Activated B cell treated with CpG ODN at 0.5 μM for 24 hours (primary cell): Measurements from ENCODE around the gene HUWE1. TPM values are rescaled to one million over a fixed set of nuclear protein-coding genes. Genes with fewer than 3 reads are reported as not detected.

Source experiments
- ATAC-seq: fragments of 200-7000 bp; cut with Tn5 transposase; one replicate; pipeline ENCODE4 v1.10.0; 2021; ENCODE audit warnings: low read depth, mild to moderate bottlenecking, moderate library complexity
- CTCF ChIA-PET: fragments of 350-600 bp; sonication (Branson Sonifier 250); formaldehyde crosslinking; loops from one replicate; lab custom pipeline; 2021; ENCODE audit warnings: antibody characterized with exemption; lab: Charles Lee
- POLR2A ChIA-PET: fragments of 350-600 bp; sonication (Branson Sonifier 250); formaldehyde crosslinking; loops from one replicate; lab custom pipeline; 2021; ENCODE audit warnings: antibody characterized with exemption; lab: Charles Lee
- DNase-seq: peaks from one replicate; pipeline ENCODE4 v3.0.0; 2022
- H3K27ac Mint-ChIP-seq: one replicate; pipeline ENCODE4 v1.8.0; 2020; ENCODE audit warnings: mixed read lengths
- H3K27me3 Mint-ChIP-seq: one replicate; pipeline ENCODE4 v1.8.0; 2021; ENCODE audit warnings: mixed read lengths
- H3K36me3 Mint-ChIP-seq: one replicate; pipeline ENCODE4 v1.8.0; 2021; ENCODE audit warnings: low read depth, mixed read lengths
- H3K4me1 Mint-ChIP-seq: one replicate; pipeline ENCODE4 v1.8.0; 2021; ENCODE audit warnings: mixed read lengths
- H3K4me3 Mint-ChIP-seq: one replicate; pipeline ENCODE4 v1.8.0; 2020; ENCODE audit warnings: mild to moderate bottlenecking, mixed read lengths
- H3K9me3 Mint-ChIP-seq: one replicate; pipeline ENCODE4 v1.8.0; 2020; ENCODE audit warnings: mixed read lengths
- CTCF ChIP-seq: fragments of 200-600 bp; IDR thresholded peaks from one replicate; pipeline ENCODE4 v1.8.0; 2022; ENCODE audit warnings: antibody characterized with exemption, mild to moderate bottlenecking
- intact Hi-C: fragments of 100-400 bp; cut with micrococcal nuclease; formaldehyde crosslinking; loops from one replicate; pipeline ENCODE4 v1.15.1; 2024
- total RNA-seq: library from RNA; stranded (reverse); gene quantifications from 2 replicates; pipeline ENCODE4 v1.2.3, GENCODE V29; 2022

The HUWE1 gene
- total RNA-seq, 1 donor from 2014 or later: 257 TPM

DNA sequence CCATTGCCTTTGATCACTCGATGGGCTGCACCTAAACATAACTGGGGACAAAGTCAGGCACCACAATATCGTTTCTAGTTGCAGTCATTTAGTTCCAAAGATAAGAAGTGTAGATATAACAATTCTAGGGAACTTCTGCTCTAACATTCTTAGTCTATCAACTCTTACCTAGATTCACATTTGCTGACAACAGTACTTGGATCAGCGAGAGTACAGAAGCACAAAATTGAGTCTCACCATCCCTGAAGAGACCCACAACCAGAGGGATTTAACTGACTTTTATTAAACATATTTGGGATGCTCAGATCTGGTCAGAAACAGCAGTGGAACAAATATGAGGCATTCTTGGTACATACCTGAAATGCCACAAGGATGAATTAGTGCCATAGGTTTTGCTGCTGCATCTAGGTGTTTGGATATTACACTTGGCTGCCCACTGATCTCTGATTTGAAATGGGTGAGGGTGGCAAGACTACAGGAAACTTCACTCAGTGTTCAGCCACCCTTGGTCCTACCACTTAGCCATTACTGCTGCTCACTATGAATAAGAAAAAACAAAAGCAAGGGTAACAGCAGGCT, 28.9 kb upstream of the HUWE1 start:
- no peak for TF ChIP-seq CTCF
- DNase-seq: no peak
- CTCF ChIA-PET: interaction anchor here (1.5 to 2.0 kb wide), 3 partner anchors 29 to 37 kb away, joined by 3 to 9 read pairs (median 4); partner anchors contain the start of gene HUWE1
- intact Hi-C loops: no loop called here
- H3K4me1 Mint-ChIP-seq: peaks cover 49% of the 10 kb centered on the region
- H3K36me3 Mint-ChIP-seq: no peaks in the 10 kb centered on the region
- H3K27me3 Mint-ChIP-seq: no peaks in the 10 kb centered on the region
- ATAC-seq: no peak
- H3K27ac Mint-ChIP-seq: peak overlapping the region; percentile 96
- H3K9me3 Mint-ChIP-seq: no peaks in the 10 kb centered on the region
- POLR2A ChIA-PET: interaction anchor here (0.5 to 6.1 kb wide), 4 partner anchors 8 to 30 kb away, joined by 3 to 110 read pairs (median 4); partner anchors contain the start of gene HUWE1
- H3K4me3 Mint-ChIP-seq: peak overlapping the region; percentile 79

DNA sequence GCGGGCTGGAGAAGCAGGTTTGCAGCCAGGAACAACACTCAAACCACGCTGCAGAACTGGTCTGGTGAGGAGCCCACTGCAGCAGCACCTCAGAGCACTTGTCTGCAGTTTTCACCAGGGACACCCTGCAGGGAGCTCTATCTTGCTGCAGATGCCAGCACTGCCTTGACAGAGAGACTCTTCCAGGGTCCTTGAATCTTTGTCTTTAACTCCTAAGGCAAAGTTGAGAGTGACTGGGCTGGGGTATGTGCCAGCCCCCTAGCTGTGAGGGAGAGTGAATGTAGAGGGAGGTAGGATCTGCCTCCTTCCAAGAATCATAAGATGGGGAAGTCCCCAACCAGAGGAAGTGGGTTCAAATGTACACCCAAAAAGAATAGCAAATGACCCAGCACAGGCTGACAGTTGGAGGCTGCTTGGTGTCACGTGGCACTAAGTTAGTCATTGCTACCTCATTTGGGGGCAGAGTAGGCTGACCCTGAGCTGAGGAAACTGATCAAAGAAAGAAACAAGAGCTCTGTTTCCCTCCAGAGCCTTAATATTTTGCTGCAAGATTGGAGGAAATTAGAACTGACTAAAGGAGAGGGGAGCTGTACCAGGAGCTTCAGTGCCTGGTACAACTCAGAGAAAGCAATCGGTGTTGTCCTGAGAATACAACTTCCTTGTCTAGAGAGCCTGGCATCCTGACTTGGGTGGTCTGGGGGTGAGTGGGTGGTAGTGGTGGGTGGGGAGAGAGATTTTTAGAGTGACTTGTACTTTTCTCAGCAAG, 28.2 kb upstream of the HUWE1 start:
- ChIA-PET POLR2A (interaction anchor here (0.5 to 6.1 kb wide), 4 partner anchors 9 to 633 kb away, joined by 3 to 110 read pairs (median 4); partner anchors contain the start of genes HUWE1 and TSPYL2), CTCF (interaction anchor here (1.5 to 2.0 kb wide), 3 partner anchors 28 to 37 kb away, joined by 3 to 9 read pairs (median 4); partner anchors contain the start of gene HUWE1)
- H3K27me3 Mint-ChIP-seq: no peaks in the 10 kb centered on the region
- no peaks in the 10 kb centered on the region for H3K9me3 Mint-ChIP-seq
- no peak for TF ChIP-seq CTCF
- peaks cover 49% of the 10 kb centered on the region for H3K4me1 Mint-ChIP-seq
- peak overlapping the region; percentile 79 for H3K4me3 Mint-ChIP-seq
- peak overlapping the region; percentile 96 for H3K27ac Mint-ChIP-seq
- ATAC-seq (peak; percentile 72), DNase-seq (peak; percentile 16)
- intact Hi-C loops: loop anchor here (1.0 kb wide), 3 partner anchors 10 to 118 kb away; no protein-coding TSS in a partner anchor
- no peaks in the 10 kb centered on the region for H3K36me3 Mint-ChIP-seq

DNA sequence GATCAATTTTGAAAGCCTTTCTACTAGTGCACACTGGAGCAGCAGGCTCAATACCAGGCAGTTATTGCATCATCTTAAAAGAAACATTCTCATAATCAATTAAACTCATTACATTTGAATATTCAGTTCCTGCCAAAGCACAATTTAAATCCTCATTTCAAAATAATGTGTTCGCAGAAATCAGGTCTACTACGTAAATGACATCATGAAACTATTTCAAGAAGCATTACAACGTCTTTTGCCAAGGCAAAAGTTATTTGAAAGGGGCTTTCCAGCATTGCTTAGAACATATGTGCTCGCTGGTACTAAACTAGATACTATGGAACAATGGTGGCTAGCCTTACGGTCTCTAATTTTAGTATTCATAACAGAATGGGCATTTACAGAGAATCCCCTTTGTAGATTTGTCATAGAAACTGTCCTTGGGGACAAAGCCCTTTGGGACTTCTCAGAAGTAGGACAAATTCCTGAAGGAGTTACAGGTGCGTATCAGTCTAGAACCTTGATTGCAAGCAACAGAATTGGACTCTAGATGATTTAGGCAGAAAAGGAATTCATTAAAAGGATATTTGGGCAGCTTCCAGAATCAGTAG, 27.6 kb upstream of the HUWE1 start:
- Mint-ChIP-seq H3K9me3 (no peaks in the 10 kb centered on the region), H3K4me1 (peaks cover 49% of the 10 kb centered on the region), H3K36me3 (no peaks in the 10 kb centered on the region), H3K27ac (peak overlapping the region; percentile 96), H3K27me3 (no peaks in the 10 kb centered on the region), H3K4me3 (peak overlapping the region; percentile 79)
- POLR2A ChIA-PET: interaction anchor here (1.1 to 6.1 kb wide), 3 partner anchors 10 to 632 kb away, joined by 3 to 110 read pairs (median 4); partner anchors contain the start of genes HUWE1 and TSPYL2
- DNase-seq: no peak
- intact Hi-C loops: loop anchor here (1.0 kb wide), 3 partner anchors 10 to 118 kb away; no protein-coding TSS in a partner anchor
- CTCF ChIA-PET: interaction anchor here (1.5 to 2.0 kb wide), 2 partner anchors 28 to 36 kb away, joined by 3 to 9 read pairs; partner anchors contain the start of gene HUWE1
- ATAC-seq: peak; percentile 53
- no peak for TF ChIP-seq CTCF

- DNase-seq: no peak
- peaks cover 33% of the 10 kb centered on the region for H3K4me1 Mint-ChIP-seq
- CTCF ChIA-PET: no interaction called here
- no peaks in the 10 kb centered on the region for H3K9me3 Mint-ChIP-seq
- H3K27ac Mint-ChIP-seq: no peak overlapping the region
- H3K27me3 Mint-ChIP-seq: no peaks in the 10 kb centered on the region
- POLR2A ChIA-PET: interaction anchor here (6.1 kb wide), 1 partner anchor 26 kb away, joined by 110 read pairs; the partner anchor contains the start of gene HUWE1
- ATAC-seq: no peak
- intact Hi-C loops: no loop called here
- H3K4me3 Mint-ChIP-seq: no peak overlapping the region
- TF ChIP-seq CTCF: no peak
- no peaks in the 10 kb centered on the region for H3K36me3 Mint-ChIP-seq
Observed at GRCh38 chrX:53711436-53711835, 24.9 kb upstream of the HUWE1 start.
